Mesenchymal stem cell (in vitro differentiated cells and primary cell): Measurements from ENCODE around the gene IQCH.
"Not testable (repeated sequence)": the region's sequence is repeated elsewhere in the genome, so short reads cannot be mapped to it uniquely, and the experiment has no call there.

Experiments
- DNase-seq: peaks from one replicate; pipeline ENCODE4 v3.0.0-alpha.2; 2013
- H2AFZ ChIP-seq: one replicate; pipeline ENCODE4 v1.6.1; 2013; ENCODE audit warnings: low read depth, mild to moderate bottlenecking, control low read depth, inconsistent platforms, low read length, moderate library complexity
- H2AK5ac ChIP-seq: 2 replicates; pipeline ENCODE4 v1.6.1; 2013; ENCODE audit warnings: low read length, moderate library complexity, mild to moderate bottlenecking, inconsistent platforms; ENCODE audit not compliant: severe bottlenecking
- H2BK120ac ChIP-seq: one replicate; pipeline ENCODE4 v1.6.1; 2013; ENCODE audit warnings: low read depth, mild to moderate bottlenecking, inconsistent platforms, low read length, moderate library complexity
- H2BK12ac ChIP-seq, 2 experiments: one replicate each; pipeline ENCODE4 v1.6.1; 2013; ENCODE audit warnings: inconsistent platforms in 2 of 2, low read length in 2 of 2, mild to moderate bottlenecking in 2 of 2, moderate library complexity in 2 of 2, control low read depth in 1 of 2
- H2BK15ac ChIP-seq: one replicate; pipeline ENCODE4 v1.6.1; 2013; ENCODE audit warnings: mild to moderate bottlenecking, low read depth, inconsistent platforms; ENCODE audit not compliant: poor library complexity, severe bottlenecking
- H2BK5ac ChIP-seq: 2 replicates; pipeline ENCODE4 v1.6.1; 2013; ENCODE audit warnings: low read depth, mild to moderate bottlenecking, low read length, control low read depth, inconsistent platforms; ENCODE audit not compliant: poor library complexity, severe bottlenecking
- H3K14ac ChIP-seq, 2 experiments: one replicate each; pipeline ENCODE4 v1.6.1; 2013; ENCODE audit warnings: inconsistent platforms in 2 of 2, low read length in 2 of 2, control low read depth in 1 of 2, mild to moderate bottlenecking in 1 of 2, moderate library complexity in 1 of 2
- H3K18ac ChIP-seq, 2 experiments: one replicate each; pipeline ENCODE4 v1.6.1; 2013; ENCODE audit warnings: inconsistent platforms in 2 of 2, low read length in 2 of 2, control low read depth in 1 of 2, low read depth in 1 of 2, mild to moderate bottlenecking in 1 of 2
- H3K23ac ChIP-seq, 2 experiments: one replicate each; pipeline ENCODE4 v1.6.1; 2013; ENCODE audit warnings: inconsistent platforms in 2 of 2, low read length in 2 of 2, mild to moderate bottlenecking in 2 of 2, moderate library complexity in 2 of 2, control low read depth in 1 of 2
- H3K27ac ChIP-seq: 2 replicates; pipeline ENCODE4 v1.5.1; 2013; ENCODE audit warnings: mild to moderate bottlenecking, moderate library complexity, low read length, control low read depth, inconsistent platforms; ENCODE audit not compliant: poor library complexity, severe bottlenecking
- H3K27me3 ChIP-seq, 2 experiments: 2 replicates each; pipeline versions ENCODE4 v1.6.1 to v1.7.0; 2013; ENCODE audit warnings: low read length in 2 of 2, mild to moderate bottlenecking in 2 of 2, moderate library complexity in 2 of 2, control low read depth in 1 of 2, inconsistent platforms in 1 of 2; ENCODE audit not compliant: control insufficient read depth in 1 of 2, insufficient read depth in 1 of 2
- H3K36me3 ChIP-seq, 2 experiments: 2 replicates each; pipeline versions ENCODE4 v1.6.1 to v1.7.0; 2013; ENCODE audit warnings: low read length in 2 of 2, control low read depth in 1 of 2, inconsistent platforms in 1 of 2, low read depth in 1 of 2, mild to moderate bottlenecking in 1 of 2; ENCODE audit not compliant: insufficient read depth in 2 of 2, control insufficient read depth in 1 of 2
- H3K4ac ChIP-seq, 2 experiments: one replicate each; pipeline ENCODE4 v1.6.1; 2013; ENCODE audit warnings: inconsistent platforms in 2 of 2, low read length in 2 of 2, mild to moderate bottlenecking in 2 of 2, moderate library complexity in 2 of 2, control low read depth in 1 of 2, low read depth in 1 of 2
- H3K4me1 ChIP-seq: 2 replicates; pipeline ENCODE4 v1.6.1; 2013; ENCODE audit warnings: low read depth, low read length, control low read depth; ENCODE audit not compliant: control insufficient read depth, insufficient read depth
- H3K4me2 ChIP-seq: 2 replicates; pipeline ENCODE4 v1.6.1; 2013; ENCODE audit warnings: low read length, mild to moderate bottlenecking, inconsistent platforms; ENCODE audit not compliant: poor library complexity, severe bottlenecking
- H3K4me3 ChIP-seq, 2 experiments: 2 replicates each; pipeline versions ENCODE4 v1.5.1 to v1.7.0; 2013; ENCODE audit warnings: low read length in 2 of 2, mild to moderate bottlenecking in 2 of 2, control low read depth in 1 of 2, low read depth in 1 of 2; ENCODE audit not compliant: insufficient read depth in 1 of 2
- H3K79me1 ChIP-seq: replicated peaks from 2 replicates; pipeline ENCODE4 v1.6.1; 2013; ENCODE audit warnings: mild to moderate bottlenecking, control low read depth, low read length, inconsistent platforms; ENCODE audit not compliant: poor library complexity, severe bottlenecking
- H3K9ac ChIP-seq: 2 replicates; pipeline ENCODE4 v1.7.0; 2013; ENCODE audit warnings: mild to moderate bottlenecking, low read length, moderate library complexity
- H3K9me3 ChIP-seq: 2 replicates; pipeline ENCODE4 v1.7.0; 2013; ENCODE audit warnings: mild to moderate bottlenecking, low read length; ENCODE audit not compliant: control insufficient read depth
- H4K8ac ChIP-seq: one replicate; pipeline ENCODE4 v1.6.1; 2013; ENCODE audit warnings: inconsistent platforms, mild to moderate bottlenecking, low read length, moderate library complexity
- H4K91ac ChIP-seq: one replicate; pipeline ENCODE4 v1.6.1; 2013; ENCODE audit warnings: mild to moderate bottlenecking, low read length, inconsistent platforms
- WGBS: methylation state at CpG from one replicate; pipeline ENCODE4 v1.1.7; 2013; ENCODE audit warnings: mixed read lengths; 5-methylcytosine and 5-hydroxymethylcytosine counted together

IQCH gene

DNA sequence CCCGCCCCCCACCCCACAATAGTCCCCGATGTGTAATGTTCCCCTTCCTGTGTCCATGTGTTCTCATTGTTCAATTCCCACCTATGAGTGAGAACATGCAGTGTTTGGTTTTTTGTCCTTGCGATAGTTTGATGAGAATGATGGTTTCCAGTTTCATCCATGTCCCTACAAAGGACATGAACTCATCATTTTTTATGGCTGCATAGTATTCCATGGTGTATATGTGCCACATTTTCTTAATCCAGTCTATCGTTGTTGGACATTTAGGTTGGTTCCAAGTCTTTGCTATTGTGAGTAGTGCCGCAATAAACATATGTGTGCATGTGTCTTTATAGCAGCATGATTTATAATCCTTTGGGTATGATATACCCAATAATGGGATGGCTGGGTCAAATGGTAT lies 193.8 kb downstream of the IQCH start:
- H4K91ac ChIP-seq, H2BK5ac ChIP-seq, H3K4me1 ChIP-seq, H2BK120ac ChIP-seq, H3K9me3 ChIP-seq, DNase-seq, H3K79me1 ChIP-seq, H3K18ac ChIP-seq, H3K14ac ChIP-seq, H3K4ac ChIP-seq, H3K9ac ChIP-seq, H2AK5ac ChIP-seq, H3K23ac ChIP-seq, H3K4me2 ChIP-seq, H3K27ac ChIP-seq, H3K27me3 ChIP-seq, H2AFZ ChIP-seq, H2BK12ac ChIP-seq, H3K36me3 ChIP-seq, H4K8ac ChIP-seq, H2BK15ac ChIP-seq, H3K4me3 ChIP-seq: not testable (repeated sequence)
- WGBS: 97% methylated on average over 2 of the region's 5 CpGs

DNA sequence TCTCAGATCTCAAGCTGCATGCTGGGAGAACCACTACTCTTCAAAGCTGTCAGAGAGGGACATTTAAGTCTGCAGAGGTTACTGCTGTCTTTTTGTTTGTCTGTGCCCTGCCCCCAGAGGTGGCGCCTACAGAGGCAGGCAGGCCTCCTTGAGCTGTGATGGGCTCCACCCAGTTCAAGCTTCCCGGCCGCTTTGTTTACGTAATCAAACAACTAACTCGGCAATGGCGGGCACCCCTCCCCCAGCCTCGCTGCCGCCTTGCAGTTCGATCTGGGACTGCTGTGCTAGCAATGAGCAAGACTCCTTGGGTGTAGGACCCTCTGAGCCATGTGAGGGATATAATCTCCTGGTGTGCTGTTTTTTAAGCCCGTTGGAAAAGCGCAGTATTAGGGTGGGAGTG lies 199.1 kb downstream of the IQCH start:
- H2BK12ac ChIP-seq, H3K14ac ChIP-seq, H3K27ac ChIP-seq, H2BK15ac ChIP-seq, H3K27me3 ChIP-seq, H3K36me3 ChIP-seq, H2AFZ ChIP-seq, H3K4me3 ChIP-seq, H3K18ac ChIP-seq, H3K23ac ChIP-seq, H3K4me1 ChIP-seq, H3K9me3 ChIP-seq, H4K8ac ChIP-seq, DNase-seq, H2BK120ac ChIP-seq, H2AK5ac ChIP-seq, H3K4me2 ChIP-seq, H3K79me1 ChIP-seq, H3K9ac ChIP-seq, H2BK5ac ChIP-seq, H4K91ac ChIP-seq, H3K4ac ChIP-seq: not testable (repeated sequence)
- 92% methylated on average over 9 of the region's 11 CpGs for WGBS

DNA sequence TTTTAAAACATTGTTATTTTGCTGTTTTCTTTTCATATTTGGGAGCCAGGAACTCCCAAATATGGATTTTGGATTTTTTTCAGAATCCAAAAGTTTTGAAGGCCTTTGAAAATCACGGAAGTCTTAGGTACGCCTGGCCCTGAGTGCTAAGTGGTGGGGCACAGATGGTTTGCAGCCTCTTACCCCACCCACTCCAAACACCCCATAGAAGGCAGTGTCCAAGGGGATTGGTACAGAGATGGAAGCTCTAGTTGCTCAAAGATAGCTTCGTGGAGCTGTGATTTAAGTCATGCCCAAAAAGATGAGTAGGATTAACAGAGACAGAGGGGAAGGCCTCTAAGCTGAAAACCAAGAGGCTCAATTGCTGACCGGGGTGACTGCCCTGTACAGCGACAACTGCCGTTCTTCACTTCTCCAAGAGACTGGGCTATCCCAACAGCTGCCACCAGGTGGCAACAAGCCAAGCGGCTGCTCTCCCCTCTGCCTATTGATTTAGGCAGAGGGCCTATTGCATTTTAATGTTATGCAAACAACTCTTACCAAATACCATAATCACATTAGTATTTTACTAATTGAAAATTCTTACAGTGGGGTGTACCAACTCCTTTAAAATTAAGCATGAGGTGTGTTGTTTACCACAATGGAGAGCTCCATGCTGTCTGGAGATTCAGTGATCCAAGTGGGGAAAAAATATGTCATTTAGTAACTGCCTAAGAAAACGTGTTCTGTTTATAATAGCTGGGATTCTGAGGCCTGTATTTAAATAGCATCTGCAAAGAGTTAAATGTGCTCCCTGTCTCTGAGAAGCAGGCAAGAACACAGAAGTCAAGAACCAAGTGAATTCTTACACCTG lies 202.3 kb downstream of the IQCH start:
- no peak overlapping the region for H3K4me3 ChIP-seq
- no peak overlapping the region for H2BK5ac ChIP-seq
- H2BK12ac ChIP-seq: no peak overlapping the region
- no peaks in the 10 kb centered on the region for H3K36me3 ChIP-seq
- WGBS: 12% methylated on average over 6 of the region's 8 CpGs
- no peak overlapping the region for H3K23ac ChIP-seq
- H3K14ac ChIP-seq: no peak overlapping the region
- no peak overlapping the region for H2AK5ac ChIP-seq
- no peaks in the 10 kb centered on the region for H3K79me1 ChIP-seq
- H4K8ac ChIP-seq: no peak overlapping the region
- peak; percentile 69 for DNase-seq
- no peak overlapping the region for H2BK120ac ChIP-seq
- H2BK15ac ChIP-seq: no peak overlapping the region
- no peak overlapping the region for H3K4me2 ChIP-seq
- H3K9ac ChIP-seq: no peak overlapping the region
- no peaks in the 10 kb centered on the region for H3K27me3 ChIP-seq
- no peaks in the 10 kb centered on the region for H3K9me3 ChIP-seq
- no peak overlapping the region for H3K27ac ChIP-seq
- H2AFZ ChIP-seq: no peak overlapping the region
- H3K4ac ChIP-seq: no peak overlapping the region
- H4K91ac ChIP-seq: no peak overlapping the region
- no peak overlapping the region for H3K18ac ChIP-seq
- H3K4me1 ChIP-seq: no peaks in the 10 kb centered on the region

DNA sequence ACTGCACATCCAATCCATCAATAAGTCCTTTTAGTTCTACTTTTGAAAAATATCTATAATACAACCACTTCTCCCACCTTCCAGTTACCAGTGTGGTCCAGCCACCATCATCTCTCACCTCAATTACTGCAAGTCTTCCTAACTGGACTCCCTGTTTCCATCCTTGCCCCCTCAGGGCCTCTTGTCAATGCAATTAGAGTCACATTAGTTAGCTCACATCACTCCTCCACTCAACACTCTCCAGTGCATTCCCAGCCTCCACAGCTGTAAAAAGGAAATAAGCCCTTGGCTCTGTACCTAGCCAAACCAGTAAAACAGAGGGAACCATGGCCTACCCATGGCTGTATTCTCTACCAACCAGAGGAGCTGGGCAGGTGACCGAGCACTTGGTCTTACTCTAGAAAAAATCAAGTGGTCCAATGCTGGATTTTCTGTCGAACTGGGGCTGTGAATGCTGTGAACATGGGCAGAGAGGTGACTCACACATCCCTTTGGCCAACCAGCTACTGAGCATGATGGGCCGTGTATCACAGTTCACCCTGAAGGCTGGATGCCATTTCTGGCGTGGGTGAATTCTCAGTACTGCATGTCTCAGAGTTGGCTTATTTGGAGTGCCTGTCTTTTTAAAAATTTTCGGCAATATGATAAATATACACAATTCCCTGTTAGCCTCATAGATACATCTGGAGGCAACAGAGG lies 203.9 kb downstream of the IQCH start:
- Histone ChIP-seq H2BK15ac (no peak overlapping the region), H2AK5ac (no peak overlapping the region), H3K18ac (no peak overlapping the region), H3K4me3 (no peak overlapping the region), H2BK5ac (no peak overlapping the region), H3K4me2 (no peak overlapping the region), H3K23ac (no peak overlapping the region), H2BK12ac (no peak overlapping the region), H3K27ac (no peak overlapping the region), H3K9me3 (no peaks in the 10 kb centered on the region), H3K4ac (no peak overlapping the region), H3K79me1 (no peaks in the 10 kb centered on the region), H2BK120ac (no peak overlapping the region), H2AFZ (no peak overlapping the region), H3K4me1 (no peaks in the 10 kb centered on the region), H3K9ac (no peak overlapping the region), H3K14ac (no peak overlapping the region), H3K27me3 (no peaks in the 10 kb centered on the region), H3K36me3 (no peaks in the 10 kb centered on the region), H4K91ac (no peak overlapping the region), H4K8ac (no peak overlapping the region)
- WGBS: 78% methylated on average over 3 of the region's 5 CpGs
- DNase-seq: no peak
